ENCODE measurements around the gene MTHFD1. TPM values are rescaled to one million over a fixed set of nuclear protein-coding genes. Genes with fewer than 3 reads are reported as not detected.

Gene MTHFD1
- total RNA-seq, 4 donors from 2014 or later: 34.5 to 54.5 (median 38.6) TPM

- Histone ChIP-seq H3K27ac (no peak overlapping the region), H3K4me3 (no peak overlapping the region), H3K9me3 (no peaks in the 10 kb centered on the region), H3K4me1 (peaks cover 0 to 16% (median 0%) of the 10 kb centered on the region in 3 donors), H3K36me3 (no peaks in the 10 kb centered on the region), H3K27me3 (no peaks in the 10 kb centered on the region)
- no peak for ATAC-seq
- 70 to 74% methylated on average over 3 of the region's 3 CpGs for WGBS, 2 donors (ENCODE audit: low coverage in 1 of 2)
- TF ChIP-seq POLR2AphosphoS5 (IDR thresholded peaks at IDR 0.05) (no peak), EP300 (IDR thresholded peaks at IDR 0.05) (no peak), CTCF (IDR thresholded peaks at IDR 0.05) (no peak), POLR2A (IDR thresholded peaks at IDR 0.05) (no peak)
Observed at GRCh38 chr14:64468451-64468850, 80.3 kb downstream of the MTHFD1 start.

- no peaks in the 10 kb centered on the region for H3K9me3 ChIP-seq
- H3K27me3 ChIP-seq: no peaks in the 10 kb centered on the region
- TF ChIP-seq CTCF (IDR thresholded peaks at IDR 0.05): no peak
- no peak for TF ChIP-seq POLR2AphosphoS5 (IDR thresholded peaks at IDR 0.05)
- TF ChIP-seq POLR2A (IDR thresholded peaks at IDR 0.05): no peak
- H3K4me1 ChIP-seq: no peaks in the 10 kb centered on the region
- no peak overlapping the region for H3K4me3 ChIP-seq
- no peak overlapping the region for H3K27ac ChIP-seq
- H3K36me3 ChIP-seq: peaks cover 0 to 4% of the 10 kb centered on the region in 2 donors
- 37 to 57% methylated on average over 2 of the region's 2 CpGs for WGBS, 2 donors (ENCODE audit: low coverage in 1 of 2)
- ATAC-seq: no peak
Observed at GRCh38 chr14:64474041-64474440, 85.9 kb downstream of the MTHFD1 start.

GRCh38 chr14:64474698-64475097 lies 86.5 kb downstream of the MTHFD1 start:
- H3K9me3 ChIP-seq: no peaks in the 10 kb centered on the region
- no peak for ATAC-seq
- no peak overlapping the region for H3K27ac ChIP-seq
- H3K4me1 ChIP-seq: no peaks in the 10 kb centered on the region
- no peak for TF ChIP-seq EP300 (IDR thresholded peaks at IDR 0.05)
- no peak for TF ChIP-seq CTCF (IDR thresholded peaks at IDR 0.05)
- TF ChIP-seq POLR2AphosphoS5 (IDR thresholded peaks at IDR 0.05): no peak
- TF ChIP-seq POLR2A (IDR thresholded peaks at IDR 0.05): no peak
- H3K36me3 ChIP-seq: peaks cover 0 to 8% of the 10 kb centered on the region in 2 donors
- 80 to 96% methylated on average over 3 to 4 of the region's 4 CpGs for WGBS, 2 donors (ENCODE audit: low coverage in 1 of 2)
- no peaks in the 10 kb centered on the region for H3K27me3 ChIP-seq
- no peak overlapping the region for H3K4me3 ChIP-seq

DNA sequence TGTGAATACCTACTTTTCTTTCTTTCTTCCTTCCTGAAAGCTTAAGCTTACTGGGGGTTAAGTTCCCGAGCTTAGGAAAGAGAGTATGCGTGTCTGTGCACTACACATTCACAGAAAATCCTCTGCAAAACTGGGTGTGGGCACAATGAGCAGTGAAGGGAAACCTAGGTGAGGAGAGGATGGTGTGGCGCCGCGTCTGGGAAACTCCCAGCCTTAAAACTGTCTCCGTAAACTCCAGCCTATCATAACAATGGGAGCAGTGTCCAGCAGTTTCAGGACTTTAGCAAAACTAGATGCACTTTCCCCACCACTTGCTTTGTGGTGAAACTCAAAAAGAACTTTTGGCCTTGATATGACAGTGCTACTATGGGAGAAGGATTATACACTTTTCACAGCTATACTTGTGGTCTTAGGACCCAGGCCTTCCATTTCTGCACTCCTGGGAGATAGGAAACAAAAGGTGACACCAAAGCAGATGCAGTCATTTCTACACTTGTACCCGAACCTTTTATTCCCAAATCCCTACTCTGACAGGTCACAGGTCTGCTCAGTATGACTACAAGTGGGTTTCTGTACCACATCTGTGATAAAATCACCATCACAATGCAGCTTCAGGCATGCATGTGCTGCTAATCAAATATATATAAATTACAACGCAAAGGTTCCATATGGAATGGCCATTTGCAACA lies 87.6 kb downstream of the MTHFD1 start:
- ATAC-seq: no peak
- Histone ChIP-seq H3K27ac (no peak overlapping the region), H3K27me3 (no peaks in the 10 kb centered on the region), H3K9me3 (no peaks in the 10 kb centered on the region), H3K4me1 (no peaks in the 10 kb centered on the region), H3K4me3 (no peak overlapping the region), H3K36me3 (peaks cover 0 to 13% of the 10 kb centered on the region in 2 donors)
- TF ChIP-seq EP300 (IDR thresholded peaks at IDR 0.05) (no peak), POLR2AphosphoS5 (IDR thresholded peaks at IDR 0.05) (no peak), POLR2A (IDR thresholded peaks at IDR 0.05) (no peak), CTCF (IDR thresholded peaks at IDR 0.05) (no peak)
- 96 to 98% methylated on average over 5 to 6 of the region's 8 CpGs for WGBS, 2 donors (ENCODE audit: low coverage in 1 of 2)

DNA sequence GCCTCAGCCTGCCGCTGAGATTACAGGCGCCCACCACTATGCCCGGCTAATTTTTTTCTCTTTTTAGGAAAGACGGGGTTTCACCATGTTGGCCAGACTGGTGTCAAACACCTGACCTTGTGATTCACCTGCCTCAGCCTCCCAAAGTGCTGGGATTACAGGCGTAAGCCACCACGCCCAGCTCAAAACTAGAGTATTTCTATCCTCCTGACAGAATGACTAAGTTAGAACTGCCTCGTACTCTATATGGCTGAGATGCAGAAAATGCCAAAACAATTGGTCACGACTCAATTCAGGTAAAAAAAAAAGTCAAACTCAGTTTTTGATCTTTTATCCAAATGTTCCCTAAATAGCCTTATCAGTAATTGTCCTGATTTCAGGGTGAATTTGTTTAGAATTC lies 88.3 kb downstream of the MTHFD1 start:
- Histone ChIP-seq H3K4me3 (no peak overlapping the region), H3K27ac (no peak overlapping the region), H3K4me1 (no peaks in the 10 kb centered on the region), H3K9me3 (no peaks in the 10 kb centered on the region), H3K27me3 (no peaks in the 10 kb centered on the region), H3K36me3 (peaks cover 0 to 20% of the 10 kb centered on the region in 2 donors)
- TF ChIP-seq POLR2A (IDR thresholded peaks at IDR 0.05) (no peak), POLR2AphosphoS5 (IDR thresholded peaks at IDR 0.05) (no peak), CTCF (IDR thresholded peaks at IDR 0.05) (no peak), EP300 (IDR thresholded peaks at IDR 0.05) (no peak)
- ATAC-seq: no peak
- 89 to 94% methylated on average over 5 to 8 of the region's 8 CpGs for WGBS, 2 donors (ENCODE audit: low coverage in 1 of 2)

Measured in gastroesophageal sphincter (tissue), 4 donors.